ENCODE results near the gene SLC47A1. TPM values are rescaled to one million over a fixed set of nuclear protein-coding genes. Genes with fewer than 3 reads are reported as not detected.

Gene SLC47A1
- total and polyA plus RNA-seq, 9 of the 15 experiments (the other 6 are each of a cell fraction or from before 2014, with no cell fraction given), result not detected

- TF ChIP-seq VEZF1 (CRISPR knock-in tag; IDR thresholded peaks at IDR 0.05), result peak; percentile 58
- no peak for TF ChIP-seq HOXB6 (CRISPR knock-in tag; IDR thresholded peaks at IDR 0.05; ENCODE audit: borderline replicate concordance)
- TF ChIP-seq MAZ (CRISPR knock-in tag; conservative IDR thresholded peaks at IDR 0.05 in 1 of 2, IDR thresholded peaks at IDR 0.05 in 1 of 2), result peak in 1 of 2 experiments; percentile 50; a peak in 2 of 4 replicates
- TF ChIP-seq, protein P1, sequence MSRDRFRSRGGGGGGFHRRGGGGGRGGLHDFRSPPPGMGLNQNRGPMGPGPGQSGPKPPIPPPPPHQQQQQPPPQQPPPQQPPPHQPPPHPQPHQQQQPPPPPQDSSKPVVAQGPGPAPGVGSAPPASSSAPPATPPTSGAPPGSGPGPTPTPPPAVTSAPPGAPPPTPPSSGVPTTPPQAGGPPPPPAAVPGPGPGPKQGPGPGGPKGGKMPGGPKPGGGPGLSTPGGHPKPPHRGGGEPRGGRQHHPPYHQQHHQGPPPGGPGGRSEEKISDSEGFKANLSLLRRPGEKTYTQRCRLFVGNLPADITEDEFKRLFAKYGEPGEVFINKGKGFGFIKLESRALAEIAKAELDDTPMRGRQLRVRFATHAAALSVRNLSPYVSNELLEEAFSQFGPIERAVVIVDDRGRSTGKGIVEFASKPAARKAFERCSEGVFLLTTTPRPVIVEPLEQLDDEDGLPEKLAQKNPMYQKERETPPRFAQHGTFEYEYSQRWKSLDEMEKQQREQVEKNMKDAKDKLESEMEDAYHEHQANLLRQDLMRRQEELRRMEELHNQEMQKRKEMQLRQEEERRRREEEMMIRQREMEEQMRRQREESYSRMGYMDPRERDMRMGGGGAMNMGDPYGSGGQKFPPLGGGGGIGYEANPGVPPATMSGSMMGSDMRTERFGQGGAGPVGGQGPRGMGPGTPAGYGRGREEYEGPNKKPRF (IDR thresholded peaks at IDR 0.05; ENCODE audit: low read depth, low read length), result no peak
- TF ChIP-seq SRSF7 (optimal IDR thresholded peaks at IDR 0.05; ENCODE audit: low read depth, low read length), result no peak
- peak; percentile 77 for TF ChIP-seq ZNF316 (IDR thresholded peaks at IDR 0.05)
- no peak for TF ChIP-seq CEBPZ (IDR thresholded peaks at IDR 0.05; ENCODE audit: borderline replicate concordance, low read depth, low read length)
- TF ChIP-seq ZNF778 (CRISPR knock-in tag; IDR thresholded peaks at IDR 0.05), result no peak
- TF ChIP-seq, protein P2, sequence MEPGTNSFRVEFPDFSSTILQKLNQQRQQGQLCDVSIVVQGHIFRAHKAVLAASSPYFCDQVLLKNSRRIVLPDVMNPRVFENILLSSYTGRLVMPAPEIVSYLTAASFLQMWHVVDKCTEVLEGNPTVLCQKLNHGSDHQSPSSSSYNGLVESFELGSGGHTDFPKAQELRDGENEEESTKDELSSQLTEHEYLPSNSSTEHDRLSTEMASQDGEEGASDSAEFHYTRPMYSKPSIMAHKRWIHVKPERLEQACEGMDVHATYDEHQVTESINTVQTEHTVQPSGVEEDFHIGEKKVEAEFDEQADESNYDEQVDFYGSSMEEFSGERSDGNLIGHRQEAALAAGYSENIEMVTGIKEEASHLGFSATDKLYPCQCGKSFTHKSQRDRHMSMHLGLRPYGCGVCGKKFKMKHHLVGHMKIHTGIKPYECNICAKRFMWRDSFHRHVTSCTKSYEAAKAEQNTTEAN (CRISPR knock-in tag; IDR thresholded peaks at IDR 0.05), result no peak
- TF ChIP-seq HIVEP1 (CRISPR knock-in tag; IDR thresholded peaks at IDR 0.05), result no peak
- peak; percentile 61 for TF ChIP-seq CEBPB (tag; IDR thresholded peaks at IDR 0.05)
- TF ChIP-seq ZNF384 (IDR thresholded peaks at IDR 0.05; ENCODE audit: low read depth, low read length), result peak; percentile 80
- peak; percentile 71 for TF ChIP-seq CXXC5 (CRISPR knock-in tag; IDR thresholded peaks at IDR 0.05)
- TF ChIP-seq ZNF551 (CRISPR knock-in tag; IDR thresholded peaks at IDR 0.05), result no peak
- TF ChIP-seq, protein P3, sequence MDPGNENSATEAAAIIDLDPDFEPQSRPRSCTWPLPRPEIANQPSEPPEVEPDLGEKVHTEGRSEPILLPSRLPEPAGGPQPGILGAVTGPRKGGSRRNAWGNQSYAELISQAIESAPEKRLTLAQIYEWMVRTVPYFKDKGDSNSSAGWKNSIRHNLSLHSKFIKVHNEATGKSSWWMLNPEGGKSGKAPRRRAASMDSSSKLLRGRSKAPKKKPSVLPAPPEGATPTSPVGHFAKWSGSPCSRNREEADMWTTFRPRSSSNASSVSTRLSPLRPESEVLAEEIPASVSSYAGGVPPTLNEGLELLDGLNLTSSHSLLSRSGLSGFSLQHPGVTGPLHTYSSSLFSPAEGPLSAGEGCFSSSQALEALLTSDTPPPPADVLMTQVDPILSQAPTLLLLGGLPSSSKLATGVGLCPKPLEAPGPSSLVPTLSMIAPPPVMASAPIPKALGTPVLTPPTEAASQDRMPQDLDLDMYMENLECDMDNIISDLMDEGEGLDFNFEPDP (CRISPR knock-in tag; IDR thresholded peaks at IDR 0.05), result no peak
- TF ChIP-seq ADNP (tag; IDR thresholded peaks at IDR 0.05), result no peak
Observed at GRCh38 chr17:19507775-19508576, 25.7 kb upstream of the SLC47A1 start (continued).

Measured in K562 (cell line).